Skin of body (tissue), 2 donors: ENCODE data around the gene SYCN. TPM values are rescaled to one million over a fixed set of nuclear protein-coding genes. Genes with fewer than 3 reads are reported as not detected.
"Not testable (repeated sequence)": the region's sequence is repeated elsewhere in the genome, so short reads cannot be mapped to it uniquely, and the experiment has no call there.

ENCODE experiments used
- DNase-seq: peaks from one replicate; lab custom pipeline; 2025; lab: John Stamatoyannopoulos, UW
- total RNA-seq: library from RNA; depleted of rRNA; stranded (reverse); fragments of >200 nt; gene quantifications from one replicate; pipeline ENCODE4 v1.2.3, GENCODE V29; 2014

SYCN gene, protein sequence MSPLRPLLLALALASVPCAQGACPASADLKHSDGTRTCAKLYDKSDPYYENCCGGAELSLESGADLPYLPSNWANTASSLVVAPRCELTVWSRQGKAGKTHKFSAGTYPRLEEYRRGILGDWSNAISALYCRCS
- not detected for total RNA-seq

DNA sequence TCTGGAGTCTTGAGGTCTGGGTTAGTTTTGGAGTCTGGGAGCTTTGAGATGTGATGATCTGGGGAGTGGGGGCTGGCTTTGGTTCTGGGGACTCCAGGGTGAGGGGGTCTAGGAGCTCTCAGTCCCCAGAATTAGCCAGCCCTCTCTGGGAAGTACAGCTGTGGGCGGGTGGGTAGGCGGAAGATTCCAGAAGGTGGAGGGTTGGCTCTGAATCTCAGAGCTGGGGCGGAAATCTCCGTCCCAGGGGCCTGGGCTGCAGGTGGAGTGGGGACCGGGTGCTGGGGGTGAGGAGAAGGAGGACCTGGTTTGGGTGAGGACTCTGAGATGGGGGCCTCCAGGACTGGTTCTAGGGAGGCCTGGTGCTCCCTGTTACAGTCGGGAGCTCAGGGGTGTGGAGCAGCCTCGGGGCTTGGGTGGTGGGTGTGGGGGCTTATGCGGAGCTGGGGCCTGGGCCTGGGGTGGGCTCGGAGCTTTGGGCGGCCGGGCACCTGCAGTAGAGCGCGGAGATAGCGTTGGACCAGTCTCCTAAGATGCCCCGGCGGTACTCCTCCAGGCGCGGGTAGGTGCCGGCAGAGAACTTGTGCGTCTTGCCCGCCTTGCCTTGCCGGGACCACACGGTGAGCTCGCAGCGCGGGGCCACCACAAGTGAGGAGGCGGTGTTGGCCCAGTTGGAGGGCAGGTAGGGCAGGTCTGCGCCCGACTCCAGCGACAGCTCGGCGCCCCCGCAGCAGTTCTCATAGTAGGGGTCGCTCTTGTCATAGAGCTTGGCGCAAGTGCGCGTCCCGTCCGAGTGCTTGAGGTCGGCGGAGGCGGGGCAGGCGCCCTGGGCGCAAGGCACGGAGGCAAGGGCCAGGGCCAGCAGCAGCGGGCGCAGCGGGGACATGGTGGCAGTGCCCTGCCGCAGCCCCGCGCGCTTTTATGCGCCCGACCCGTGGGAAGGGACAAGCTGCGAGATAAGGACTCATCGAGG lies at the start of gene SYCN:
SYCN (minus strand) TSS at position 892 of the 970 bp plus-strand sequence; CDS start at position 883, 9 bp downstream.
- no peak for DNase-seq

DNA sequence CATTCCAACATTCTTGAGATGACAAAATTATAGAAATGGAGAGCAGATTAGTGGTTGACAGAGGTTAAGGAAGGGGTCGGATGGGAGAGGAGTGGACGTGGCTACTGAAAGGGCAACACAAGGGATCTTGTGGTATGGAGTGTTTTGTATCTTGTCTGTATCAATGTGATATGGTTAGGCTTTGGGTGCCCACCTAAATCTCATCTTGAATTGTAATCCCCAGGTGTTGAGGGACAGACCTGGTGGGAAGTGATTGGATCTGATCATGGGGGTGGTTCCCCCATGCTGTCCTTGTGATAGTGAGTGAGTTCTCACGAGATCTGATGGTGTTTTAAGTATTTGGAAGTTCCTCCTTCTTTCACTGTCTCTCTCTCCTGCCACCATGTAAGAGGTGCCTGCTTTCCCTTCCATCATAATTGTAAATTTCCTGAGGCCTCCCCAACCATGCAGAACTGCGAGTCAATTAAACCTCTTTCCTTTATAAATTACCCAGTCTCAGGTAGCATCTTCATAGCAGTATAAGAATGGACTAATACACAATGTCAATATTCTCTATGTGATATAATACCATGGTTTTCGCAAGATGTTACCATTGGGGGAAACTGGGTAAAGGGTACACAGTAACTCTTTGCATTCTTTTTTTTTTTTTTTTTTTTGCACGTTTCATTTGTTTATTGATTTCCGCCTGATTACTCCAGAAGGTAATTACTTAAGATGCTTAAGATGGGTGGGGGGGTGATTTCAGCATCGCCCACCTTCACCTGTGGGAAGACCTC lies 49.5 kb upstream of the SYCN start:
- no peak for DNase-seq

DNA sequence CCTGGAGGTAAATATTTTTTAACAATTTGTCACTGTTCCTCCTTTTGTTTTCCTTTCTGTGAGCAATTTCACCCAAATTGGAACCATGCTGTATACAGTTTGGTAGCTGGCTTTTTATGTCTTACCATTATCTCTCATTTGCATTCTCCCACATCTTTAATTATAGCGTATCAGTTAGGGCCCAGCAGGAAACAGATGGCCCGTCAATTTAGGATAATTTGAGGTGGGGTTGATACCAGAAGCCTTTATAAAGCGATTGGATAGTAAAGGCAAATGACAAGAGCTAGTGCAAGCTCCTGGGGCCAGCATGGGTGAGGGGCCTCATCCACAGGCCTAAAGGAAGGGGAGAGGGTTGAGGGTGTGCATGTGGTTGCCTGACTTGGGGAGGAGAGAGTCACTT lies 48.4 kb upstream of the SYCN start:
- no peak for DNase-seq

DNA sequence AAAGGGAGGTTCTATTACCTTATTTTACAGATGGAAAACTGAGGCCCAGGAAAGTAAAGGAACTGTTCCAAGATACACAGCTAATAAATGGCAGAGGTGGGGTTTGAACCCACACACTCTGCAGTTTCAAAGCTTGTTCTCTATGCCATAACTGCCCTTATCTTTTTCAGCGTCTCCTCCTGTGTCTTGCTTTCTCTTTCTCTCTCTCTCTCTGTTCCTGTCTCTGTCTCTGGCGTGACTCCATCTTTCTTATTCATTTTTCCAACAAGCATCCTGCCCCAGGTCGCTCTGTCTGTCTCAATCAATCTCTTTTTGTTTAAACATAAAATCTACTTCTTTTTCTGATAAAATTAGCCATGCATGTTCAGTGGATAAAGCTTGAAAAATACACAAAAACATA lies 47.8 kb upstream of the SYCN start:
- no peak for DNase-seq

DNA sequence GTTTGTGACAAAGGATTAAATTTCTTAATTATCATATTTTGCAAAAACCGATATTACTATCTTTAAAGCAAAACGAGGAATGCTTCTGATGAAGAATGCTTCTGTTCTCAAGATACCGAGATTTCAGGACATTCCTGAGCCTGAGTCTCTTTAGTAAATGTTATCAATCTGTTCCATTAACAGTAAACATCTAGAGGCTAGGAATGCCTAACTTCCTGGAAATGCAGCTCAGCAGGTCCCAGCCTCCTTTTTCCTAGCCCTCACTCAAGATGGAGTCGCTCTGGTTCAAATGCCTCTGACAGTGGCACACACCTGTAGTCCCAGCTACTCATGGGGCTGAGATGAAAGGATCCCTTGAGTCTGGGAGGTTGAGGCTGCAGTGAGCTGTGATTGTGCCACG lies 47.0 kb upstream of the SYCN start:
- no peak for DNase-seq

DNA sequence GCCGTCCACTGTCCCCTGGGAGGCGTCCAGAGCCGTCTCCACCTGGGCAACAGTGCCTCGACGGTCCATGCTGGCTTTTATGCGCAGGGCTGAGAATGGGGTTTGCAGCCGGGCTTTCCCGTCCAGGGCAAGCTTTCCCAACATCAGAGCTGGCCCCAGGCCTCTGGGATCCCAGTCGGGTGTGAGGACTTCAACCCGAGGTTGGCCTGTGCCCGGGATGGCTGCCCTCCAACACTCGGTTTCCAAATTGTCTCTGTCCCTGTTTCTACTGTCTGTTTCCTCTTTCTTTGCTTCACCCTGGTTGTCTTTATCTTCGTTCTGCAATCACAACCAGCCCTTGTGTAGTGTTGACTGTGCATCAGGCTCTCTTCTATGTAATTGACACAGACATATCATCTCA lies 44.7 kb upstream of the SYCN start, which contains the start of gene IFNL4:
IFNL4 (minus strand) TSS at position 51 of the 400 bp plus-strand sequence.
- no peak for DNase-seq

DNA sequence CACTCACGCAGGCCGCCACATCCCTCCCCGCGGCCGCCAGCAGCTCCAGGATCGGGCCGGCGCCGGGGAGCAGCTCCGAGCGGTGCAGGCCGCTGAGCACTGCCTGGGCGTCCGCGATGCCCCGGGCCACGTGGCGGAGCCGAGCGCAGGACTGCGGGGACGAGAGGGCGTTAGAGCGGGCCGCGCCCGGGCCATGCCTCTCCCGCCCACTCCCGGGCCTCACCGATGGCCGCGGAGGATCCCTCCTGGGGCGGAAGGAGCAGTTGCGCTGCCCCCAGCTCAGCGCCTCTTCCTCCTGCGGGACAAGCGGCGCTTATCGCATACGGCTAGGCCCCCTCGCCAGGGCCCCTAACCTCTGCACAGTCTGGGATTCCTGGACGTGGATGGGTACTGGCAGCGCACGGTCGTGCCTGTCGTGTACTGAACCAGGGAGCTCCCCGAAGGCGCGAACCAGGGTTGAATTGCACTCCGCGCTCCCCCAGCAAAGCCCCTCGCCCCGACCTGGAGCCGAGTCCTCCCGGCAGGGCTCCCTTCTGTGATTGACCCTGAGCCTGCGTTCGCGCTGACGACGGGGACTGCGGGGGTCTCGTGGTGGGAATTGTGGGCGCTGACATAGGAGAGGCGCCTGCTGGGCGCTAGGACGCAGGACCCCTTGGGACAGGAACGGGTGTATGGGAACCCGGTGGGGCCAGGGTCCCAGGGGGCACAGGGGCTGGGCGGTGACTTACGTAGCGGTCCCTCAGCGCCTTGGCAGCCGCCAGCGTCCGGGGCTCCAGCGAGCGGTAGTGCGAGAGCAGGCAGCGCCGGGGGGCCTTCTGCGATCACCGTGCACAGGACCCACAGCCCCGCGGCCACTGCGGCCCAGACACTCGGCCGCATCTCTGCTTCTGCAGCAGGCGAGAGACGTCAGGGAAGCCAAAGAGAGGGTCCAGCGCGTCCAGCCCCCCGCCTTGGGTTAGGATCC lies 43.9 kb upstream of the SYCN start:
- no peak for DNase-seq

DNA sequence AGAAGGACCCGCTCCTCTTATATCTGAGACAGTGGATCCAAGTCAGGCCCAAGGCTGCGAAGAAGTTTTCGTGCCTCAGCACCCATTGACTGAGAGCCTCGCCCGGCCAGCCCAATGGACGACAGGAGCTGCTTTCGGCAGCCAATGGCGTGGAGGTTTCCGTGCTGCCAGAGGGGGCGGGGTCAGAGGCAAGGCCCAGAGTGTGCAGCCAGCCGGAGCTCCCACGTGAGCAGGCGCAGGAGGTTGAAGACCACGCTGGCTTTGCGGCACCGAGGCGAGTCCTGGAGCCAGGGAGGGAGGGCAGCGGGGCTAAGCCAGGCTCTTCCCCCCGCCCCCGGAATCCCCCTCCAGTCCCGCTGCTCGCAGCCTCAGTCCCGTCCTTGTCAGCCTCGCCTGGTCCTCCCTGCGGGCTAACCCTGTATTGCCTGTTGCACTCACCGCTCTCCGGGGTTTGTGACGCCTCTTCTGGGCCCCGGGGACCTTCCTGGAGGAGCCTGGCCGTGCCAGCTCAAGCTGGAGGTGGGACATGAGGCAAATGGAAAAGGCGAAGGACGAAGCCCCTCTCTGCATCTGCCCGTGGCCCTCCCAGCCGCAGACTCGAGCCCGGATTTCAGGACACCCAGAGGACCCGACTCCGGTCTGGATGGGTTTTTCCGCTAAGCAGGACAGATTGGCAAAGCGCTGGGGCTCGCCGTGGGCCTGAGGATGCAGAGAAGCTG lies 43.0 kb upstream of the SYCN start:
- no peak for DNase-seq

DNA sequence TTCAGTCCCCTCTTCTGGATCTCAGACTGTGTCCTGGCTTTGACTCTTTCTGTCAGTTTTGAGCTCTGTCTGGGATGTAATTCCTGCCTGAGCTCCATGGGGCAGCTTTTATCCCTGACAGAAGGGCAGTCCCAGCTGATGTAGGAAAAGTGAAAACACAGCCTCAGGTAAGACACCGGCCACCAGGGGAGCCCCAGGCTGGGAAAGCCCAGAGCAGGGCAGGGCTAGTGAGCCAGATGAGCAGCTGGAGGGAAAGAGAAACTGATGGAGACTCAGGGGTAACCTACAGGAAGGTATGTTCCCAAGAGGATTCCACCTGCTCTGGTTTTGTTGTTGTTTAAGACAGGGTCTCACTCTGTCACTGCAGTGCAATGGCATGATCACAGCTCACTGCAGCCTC lies 41.1 kb upstream of the SYCN start:
- not testable (repeated sequence) for DNase-seq

DNA sequence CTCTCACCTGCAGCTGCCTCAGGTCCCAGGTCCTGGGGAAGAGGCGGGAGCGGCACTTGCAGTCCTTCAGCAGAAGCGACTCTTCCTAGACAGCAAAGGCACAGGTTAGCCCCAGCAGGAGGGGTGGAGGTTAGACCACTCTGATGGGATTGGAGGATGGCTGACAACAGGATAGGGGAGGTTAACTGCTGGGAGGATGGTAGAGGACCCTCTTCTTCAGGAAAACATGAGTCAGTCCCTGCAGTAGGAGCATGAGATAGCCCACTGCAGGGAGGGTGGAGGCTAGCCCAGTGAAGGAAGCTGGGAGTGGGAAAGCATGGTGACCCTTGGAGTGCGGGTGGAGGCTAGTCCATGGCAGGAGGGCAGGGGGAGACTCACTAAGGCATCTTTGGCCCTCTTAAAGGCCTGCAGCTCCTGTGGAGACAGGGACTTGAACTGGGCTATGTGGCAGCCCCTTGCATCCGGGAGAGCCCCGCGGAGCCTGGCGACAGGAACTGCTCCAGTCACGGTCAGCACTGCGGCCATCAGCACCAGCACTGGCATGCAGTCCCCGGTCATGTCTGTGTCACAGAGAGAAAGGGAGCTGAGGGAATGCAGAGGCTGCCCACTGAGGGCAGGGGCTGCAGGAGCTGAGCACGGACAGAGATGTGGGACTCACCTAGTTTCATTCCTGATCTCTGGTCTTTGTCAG lies 40.5 kb upstream of the SYCN start, which contains the start of gene IFNL3:
IFNL3 (minus strand) TSS at position 597 of the 691 bp plus-strand sequence; CDS start at position 558, 39 bp downstream.
- DNase-seq: not testable (repeated sequence)

DNA sequence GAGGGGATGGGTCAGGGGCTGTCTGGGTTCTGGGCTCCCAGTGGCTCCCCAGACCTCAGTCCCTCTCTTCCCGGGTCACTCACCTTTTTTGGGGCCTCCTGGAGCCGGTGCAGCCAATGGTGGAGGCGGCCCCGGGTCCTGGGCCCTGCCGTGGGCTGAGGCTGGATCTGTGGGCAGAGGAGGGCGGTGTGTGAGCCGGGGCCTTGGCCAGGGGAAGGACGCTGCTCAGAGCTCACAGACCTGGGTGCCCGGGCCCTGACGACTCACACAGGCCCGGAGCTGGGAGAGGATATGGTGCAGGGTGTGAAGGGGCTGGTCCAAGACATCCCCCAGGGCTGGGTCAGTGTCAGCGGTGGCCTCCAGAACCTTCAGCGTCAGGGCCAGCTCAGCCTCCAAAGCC lies 39.7 kb upstream of the SYCN start:
- DNase-seq: not testable (repeated sequence)

DNA sequence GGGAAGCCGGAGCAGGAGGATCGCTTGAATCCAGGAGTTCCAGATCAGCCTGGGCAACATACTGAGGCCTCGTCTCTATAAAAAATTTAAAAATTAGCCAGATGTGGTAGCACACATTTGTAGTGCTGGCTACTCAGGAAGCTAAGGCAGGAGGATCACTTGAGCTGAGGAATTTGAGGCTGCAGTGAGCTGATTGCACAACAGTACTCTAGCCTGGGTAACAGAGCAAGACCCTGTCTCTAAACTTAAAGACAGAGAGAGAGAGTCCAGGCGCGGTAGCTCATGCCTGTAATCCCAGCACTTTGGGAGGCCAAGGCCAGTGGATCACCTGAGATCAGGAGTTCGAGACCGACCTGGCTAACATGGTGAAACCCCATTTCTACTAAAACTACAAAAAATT lies 36.4 kb upstream of the SYCN start:
- DNase-seq: no peak

DNA sequence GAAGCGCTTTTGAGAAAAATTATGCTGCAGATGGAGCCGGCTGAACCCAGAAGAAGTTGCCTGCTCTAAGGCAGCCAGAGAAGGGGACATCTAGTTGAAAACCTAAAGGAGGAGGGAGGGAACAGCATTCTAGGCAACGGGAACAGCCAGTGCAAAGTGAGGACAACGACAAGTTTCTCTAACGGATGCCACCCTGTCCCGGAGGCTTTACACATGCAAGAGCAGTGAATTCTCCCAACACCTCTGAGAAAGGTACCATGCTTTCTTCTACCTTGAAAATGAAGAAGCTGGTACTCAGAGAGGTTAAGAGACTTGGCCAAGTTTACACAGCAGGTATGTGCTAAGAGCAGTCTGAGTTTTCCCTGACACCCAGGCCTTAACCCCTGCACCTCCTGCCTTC lies 34.9 kb upstream of the SYCN start:
- DNase-seq: no peak

DNA sequence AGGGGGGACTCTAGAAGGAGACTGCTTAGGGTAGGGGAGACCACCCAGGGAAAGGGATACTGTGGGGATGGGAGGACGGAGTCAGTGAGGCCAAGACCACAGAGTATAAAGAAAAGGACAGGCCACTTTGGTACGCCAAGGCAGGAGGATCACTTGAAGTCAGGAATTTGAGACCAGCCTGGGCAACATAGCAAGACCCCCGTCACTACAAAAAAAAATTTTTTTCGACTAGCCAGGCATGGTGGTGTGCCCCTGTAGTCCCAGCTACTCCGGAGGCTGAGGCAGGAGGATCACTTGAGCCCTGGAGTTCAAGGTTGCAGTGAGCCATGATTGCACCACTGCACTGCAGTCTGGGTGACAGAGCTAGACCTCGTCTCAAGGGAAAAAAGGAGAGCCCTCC lies 34.1 kb upstream of the SYCN start:
- no peak for DNase-seq

DNA sequence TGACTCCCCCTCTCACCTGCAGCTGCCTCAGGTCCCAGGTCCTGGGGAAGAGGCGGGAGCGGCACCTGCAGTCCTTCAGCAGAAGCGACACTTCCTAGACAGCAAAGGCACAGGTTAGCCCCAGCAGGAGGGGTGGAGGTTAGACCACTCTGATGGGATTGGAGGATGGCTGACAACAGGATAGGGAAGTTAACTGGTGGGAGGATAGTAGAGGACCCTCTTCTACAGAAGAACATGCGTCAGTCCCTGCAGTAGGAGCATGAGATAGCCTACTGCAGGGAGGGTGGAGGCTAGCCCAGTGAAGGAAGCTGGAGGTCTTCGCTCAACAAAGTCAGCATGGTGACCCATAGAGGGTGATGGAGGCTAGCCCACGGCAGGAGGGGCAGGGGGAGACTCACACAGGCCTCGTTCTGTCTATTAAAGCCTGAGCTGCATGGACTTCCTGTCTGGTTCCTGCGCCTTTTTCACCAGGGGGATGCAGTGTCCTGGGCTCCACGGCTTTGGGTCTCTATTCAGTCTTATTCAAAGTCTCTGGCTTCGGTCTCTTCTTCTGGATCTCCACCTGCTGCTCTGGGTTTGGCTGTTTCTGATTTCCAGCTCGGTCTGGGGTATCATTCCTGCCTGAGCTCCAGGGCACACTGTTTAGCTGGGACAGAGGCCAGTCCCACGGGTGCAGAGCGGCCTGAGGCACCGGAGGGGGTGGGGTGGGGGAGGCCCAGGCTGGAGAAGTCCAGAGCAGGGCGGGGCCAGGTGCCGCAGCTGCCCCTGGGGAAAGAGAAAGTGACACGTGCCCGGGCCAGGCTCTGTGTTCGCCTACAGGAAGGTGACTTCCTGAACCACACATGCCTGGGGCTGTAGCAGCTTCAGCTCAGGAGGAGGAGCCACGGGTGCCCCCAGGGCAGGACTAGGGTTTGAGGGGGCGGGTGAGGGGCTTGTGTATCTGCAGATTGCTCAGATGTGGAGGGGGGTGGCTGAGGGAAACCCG lies 33.4 kb upstream of the SYCN start:
- no peak for DNase-seq

DNA sequence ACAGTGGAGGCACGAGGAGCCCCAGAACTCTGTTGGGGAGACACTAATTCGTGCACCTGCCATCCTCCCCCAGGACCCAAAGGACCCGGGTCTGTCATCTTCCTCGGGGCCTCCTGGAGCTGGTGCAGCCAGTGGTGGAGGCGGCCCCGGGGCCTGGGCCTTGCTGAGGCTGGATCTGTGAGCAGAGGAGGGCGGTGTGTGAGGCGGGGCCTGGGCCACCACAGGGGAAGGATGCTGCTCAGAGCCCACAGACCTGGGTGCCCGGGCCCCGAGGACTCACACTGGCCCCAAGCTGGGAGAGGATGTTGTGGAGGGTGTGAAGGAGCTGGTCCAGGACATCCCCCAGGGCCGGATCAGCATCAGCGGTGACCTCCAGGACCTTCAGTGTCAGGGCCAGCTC lies 32.5 kb upstream of the SYCN start:
- no peak for DNase-seq

DNA sequence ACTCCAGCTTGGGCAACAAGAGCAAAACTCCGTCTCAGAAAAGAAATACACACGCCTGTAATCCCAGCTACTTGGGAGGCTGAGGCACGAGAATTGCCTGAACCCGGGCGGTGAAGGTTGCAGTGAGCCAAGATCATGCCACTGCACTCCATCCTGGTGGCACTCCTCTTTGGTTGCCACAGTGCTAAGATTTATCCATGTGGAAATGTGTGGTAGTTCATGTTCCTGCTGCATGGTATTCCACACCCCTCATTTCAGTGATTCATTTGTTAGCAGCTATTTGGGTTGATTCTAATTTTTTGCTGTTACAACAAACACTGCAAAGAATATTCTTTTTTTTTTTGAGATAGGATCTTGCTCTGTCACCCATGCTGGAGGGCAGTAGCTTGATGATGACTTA lies 28.6 kb upstream of the SYCN start:
- no peak for DNase-seq

DNA sequence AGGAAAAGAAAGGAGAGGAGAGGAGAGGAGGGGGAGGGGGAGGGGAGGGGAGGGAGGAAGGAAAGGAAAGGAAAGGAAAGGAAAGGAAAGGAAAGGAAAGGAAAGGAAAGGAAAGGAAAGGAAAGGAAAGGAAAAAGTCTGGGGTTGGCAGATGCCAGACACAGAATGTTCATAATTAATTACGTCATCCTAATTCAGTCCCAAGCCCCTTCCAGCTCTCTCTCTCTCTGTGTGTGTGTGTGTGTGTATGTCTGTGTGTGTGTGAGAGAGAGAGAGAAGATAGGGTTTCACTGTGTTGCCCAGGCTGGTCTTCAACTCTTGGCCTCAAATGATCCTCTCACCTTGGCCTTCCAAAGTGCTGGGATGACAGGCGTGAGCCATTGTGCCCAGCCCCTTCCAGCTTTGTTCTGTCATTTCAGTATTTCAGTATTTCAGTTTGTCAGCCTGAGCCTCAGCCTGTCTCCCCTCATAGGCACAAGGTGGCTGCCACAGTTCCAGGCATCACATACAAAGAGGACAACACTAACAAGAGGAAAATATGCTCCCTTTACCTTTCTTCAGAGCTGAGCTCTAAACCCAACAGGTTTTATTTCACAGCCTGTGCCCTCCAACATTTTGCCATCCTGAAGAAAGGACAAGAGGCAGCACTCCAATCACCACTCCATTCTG lies 26.2 kb upstream of the SYCN start:
- DNase-seq: no peak
